C4-2B (cell line): ENCODE data around the gene SH3BP2.

Experiments
- CTCF ChIP-seq: fragments of 450-650 bp; conservative IDR thresholded peaks from 2 replicates; pipeline ENCODE4 v1.5.1; 2017; ENCODE audit warnings: mild to moderate bottlenecking
- ZFX ChIP-seq: fragments of 450-650 bp; IDR thresholded peaks from 2 replicates; pipeline ENCODE4 v1.6.1; 2017

- TF ChIP-seq CTCF (no peak), ZFX (no peak)
Observed at GRCh38 chr4:2835978-2836377, 43.1 kb downstream of the SH3BP2 start.
